Measurements from ENCODE around the gene ADRB1.

The ADRB1 gene

GRCh38 chr10:114095559-114096337, 52.1 kb downstream of the ADRB1 start:
- no peak for DNase-seq

Data from EL (cell line).